ENCODE measurements around the gene ATP8B2. TPM values are rescaled to one million over a fixed set of nuclear protein-coding genes. Genes with fewer than 3 reads are reported as not detected.
A peak's percentile ranks its signal among the peaks of the same experiment; 100 is the strongest.
"Not testable (repeated sequence)": the region's sequence is repeated elsewhere in the genome, so short reads cannot be mapped to it uniquely, and the experiment has no call there.

The ATP8B2 gene
- total RNA-seq, 2 experiments from 2014 or later: 46.3 to 67.3 TPM

- H3K4me3 Mint-ChIP-seq: peak overlapping the region; percentile 77
- peak overlapping the region; percentile 72 for H3K27ac Mint-ChIP-seq
- no peaks in the 10 kb centered on the region for H3K27me3 Mint-ChIP-seq
- peak; percentile 79 for ATAC-seq
- no peaks in the 10 kb centered on the region for H3K9me3 Mint-ChIP-seq (ENCODE audit: low read depth)
- CTCF ChIA-PET: interaction anchor here (0.7 to 15.3 kb wide), 7 partner anchors 8 to 171 kb away, joined by 3 to 292 read pairs (median 4); no protein-coding TSS in a partner anchor
- peaks cover 57% of the 10 kb centered on the region for H3K4me1 Mint-ChIP-seq
- peaks cover 27% of the 10 kb centered on the region for H3K36me3 Mint-ChIP-seq
- DNase-seq: peak; percentile 92
Observed at GRCh38 chr1:154328318-154329151, 3.2 kb downstream of the ATP8B2 start.

GRCh38 chr1:154329152-154329521 lies 3.8 kb downstream of the ATP8B2 start:
- H3K4me3 Mint-ChIP-seq: peak overlapping the region; percentile 56

GRCh38 chr1:154329551-154330131 lies 4.3 kb downstream of the ATP8B2 start:
- H3K36me3 Mint-ChIP-seq: peaks cover 32% of the 10 kb centered on the region
- H3K4me3 Mint-ChIP-seq: peak overlapping the region; percentile 56
- H3K9me3 Mint-ChIP-seq (ENCODE audit: low read depth): no peaks in the 10 kb centered on the region
- ATAC-seq (no peak), DNase-seq (peak; percentile 43)
- peaks cover 60% of the 10 kb centered on the region for H3K4me1 Mint-ChIP-seq
- CTCF ChIA-PET: interaction anchor here (0.6 to 15.3 kb wide), 5 partner anchors 17 to 162 kb away, joined by 3 to 292 read pairs (median 3); no protein-coding TSS in a partner anchor
- H3K27ac Mint-ChIP-seq: peak overlapping the region; percentile 79
- H3K27me3 Mint-ChIP-seq: no peaks in the 10 kb centered on the region

More at GRCh38 chr1:154329152-154329521, 3.8 kb downstream of the ATP8B2 start:
- CTCF ChIA-PET: interaction anchor here (0.6 to 15.3 kb wide), 5 partner anchors 18 to 162 kb away, joined by 3 to 292 read pairs (median 3); no protein-coding TSS in a partner anchor
- Mint-ChIP-seq H3K27me3 (no peaks in the 10 kb centered on the region), H3K9me3 (ENCODE audit: low read depth) (no peaks in the 10 kb centered on the region), H3K4me1 (peaks cover 60% of the 10 kb centered on the region), H3K27ac (peak overlapping the region; percentile 79), H3K36me3 (peaks cover 31% of the 10 kb centered on the region)
- ATAC-seq (no peak), DNase-seq (no peak)

GRCh38 chr1:154330669-154331068 lies 5.3 kb downstream of the ATP8B2 start:
- DNase-seq (no peak), ATAC-seq (no peak)
- peaks cover 68% of the 10 kb centered on the region for H3K4me1 Mint-ChIP-seq
- H3K27me3 Mint-ChIP-seq: no peaks in the 10 kb centered on the region
- H3K9me3 Mint-ChIP-seq (ENCODE audit: low read depth): no peaks in the 10 kb centered on the region
- peaks cover 36% of the 10 kb centered on the region for H3K36me3 Mint-ChIP-seq
- peak overlapping the region; percentile 28 for H3K4me3 Mint-ChIP-seq
- peak overlapping the region; percentile 79 for H3K27ac Mint-ChIP-seq
- CTCF ChIA-PET: interaction anchor here (1.5 to 15.3 kb wide), 2 partner anchors 16 to 53 kb away, joined by 3 to 292 read pairs; no protein-coding TSS in a partner anchor

GRCh38 chr1:154334079-154335024 lies 9.0 kb downstream of the ATP8B2 start:
- no peaks in the 10 kb centered on the region for H3K27me3 Mint-ChIP-seq
- H3K9me3 Mint-ChIP-seq (ENCODE audit: low read depth): no peaks in the 10 kb centered on the region
- ATAC-seq (no peak), DNase-seq (no peak)
- CTCF ChIA-PET: interaction anchor here (0.6 to 15.3 kb wide), 44 partner anchors 10 to 388 kb away, joined by 3 to 292 read pairs (median 4); partner anchors contain the start of genes AQP10, ATP8B2, DENND4B and HAX1
- peaks cover 62% of the 10 kb centered on the region for H3K4me1 Mint-ChIP-seq
- no peak overlapping the region for H3K4me3 Mint-ChIP-seq
- peaks cover 56% of the 10 kb centered on the region for H3K36me3 Mint-ChIP-seq
- peak overlapping the region; percentile 78 for H3K27ac Mint-ChIP-seq

GRCh38 chr1:154335025-154335714 lies 9.8 kb downstream of the ATP8B2 start:
- peaks cover 60% of the 10 kb centered on the region for H3K36me3 Mint-ChIP-seq
- H3K27me3 Mint-ChIP-seq: no peaks in the 10 kb centered on the region
- DNase-seq (peak; percentile 95), ATAC-seq (peak; percentile 90)
- CTCF ChIA-PET: interaction anchor here (0.6 to 15.3 kb wide), 46 partner anchors 11 to 755 kb away, joined by 3 to 292 read pairs (median 4); partner anchors contain the start of genes AQP10, ATP8B2, DENND4B and HAX1
- peak overlapping the region; percentile 12 for H3K4me3 Mint-ChIP-seq
- peak overlapping the region; percentile 78 for H3K27ac Mint-ChIP-seq
- H3K4me1 Mint-ChIP-seq: peaks cover 57% of the 10 kb centered on the region
- H3K9me3 Mint-ChIP-seq (ENCODE audit: low read depth): no peaks in the 10 kb centered on the region

- ATAC-seq: peak; percentile 32
- H3K27me3 Mint-ChIP-seq: no peaks in the 10 kb centered on the region
- H3K4me3 Mint-ChIP-seq: peak overlapping the region; percentile 66
- peak overlapping the region; percentile 78 for H3K27ac Mint-ChIP-seq
- peak; percentile 41 for DNase-seq
- CTCF ChIA-PET: interaction anchor here (0.8 to 15.3 kb wide), 6 partner anchors 10 to 209 kb away, joined by 3 to 292 read pairs (median 14); partner anchors contain the start of genes AQP10, ATP8B2 and HAX1
- no peaks in the 10 kb centered on the region for H3K9me3 Mint-ChIP-seq (ENCODE audit: low read depth)
- peaks cover 61% of the 10 kb centered on the region for H3K4me1 Mint-ChIP-seq
- H3K36me3 Mint-ChIP-seq: peaks cover 63% of the 10 kb centered on the region
Observed at GRCh38 chr1:154337253-154337894, 12.0 kb downstream of the ATP8B2 start.

GRCh38 chr1:154338875-154339274 lies 13.6 kb downstream of the ATP8B2 start:
- H3K27ac Mint-ChIP-seq: no peak overlapping the region
- ATAC-seq: no peak

GRCh38 chr1:154341366-154341765 lies 16.0 kb downstream of the ATP8B2 start:
- not testable (repeated sequence) for H3K9me3 Mint-ChIP-seq (ENCODE audit: low read depth); H3K27me3 Mint-ChIP-seq; ATAC-seq; H3K27ac Mint-ChIP-seq; H3K4me3 Mint-ChIP-seq; DNase-seq
- Mint-ChIP-seq H3K4me1 (peaks cover 79% of the 10 kb centered on the region), H3K36me3 (peaks cover 76% of the 10 kb centered on the region)
- CTCF ChIA-PET: interaction anchor here (16.1 kb wide), 1 partner anchor 10 kb away, joined by 292 read pairs; the partner anchor contains the start of gene ATP8B2

More at GRCh38 chr1:154338875-154339274, 13.6 kb downstream of the ATP8B2 start:
- Mint-ChIP-seq H3K36me3 (peaks cover 67% of the 10 kb centered on the region), H3K9me3 (ENCODE audit: low read depth) (no peaks in the 10 kb centered on the region), H3K4me1 (peaks cover 74% of the 10 kb centered on the region), H3K27me3 (no peaks in the 10 kb centered on the region), H3K4me3 (no peak overlapping the region)
- CTCF ChIA-PET: interaction anchor here (4.7 to 16.1 kb wide), 3 partner anchors 8 to 14 kb away, joined by 134 to 292 read pairs (median 292); partner anchors contain the start of genes AQP10 and ATP8B2
- no peak for DNase-seq

- CTCF ChIA-PET: interaction anchor here (0.9 to 16.1 kb wide), 2 partner anchors 11 to 25 kb away, joined by 3 to 292 read pairs; partner anchors contain the start of gene ATP8B2
- Mint-ChIP-seq H3K4me3 (peak overlapping the region; percentile 57), H3K27ac (peak overlapping the region; percentile 87), H3K4me1 (peaks cover 82% of the 10 kb centered on the region), H3K36me3 (peaks cover 79% of the 10 kb centered on the region), H3K9me3 (ENCODE audit: low read depth) (no peaks in the 10 kb centered on the region), H3K27me3 (no peaks in the 10 kb centered on the region)
- ATAC-seq: no peak
- peak; percentile 41 for DNase-seq
Observed at GRCh38 chr1:154342132-154342531, 16.8 kb downstream of the ATP8B2 start.

- Mint-ChIP-seq H3K4me1 (peaks cover 76% of the 10 kb centered on the region), H3K4me3 (peak overlapping the region; percentile 57), H3K9me3 (ENCODE audit: low read depth) (no peaks in the 10 kb centered on the region), H3K36me3 (peaks cover 76% of the 10 kb centered on the region), H3K27ac (peak overlapping the region; percentile 87), H3K27me3 (no peaks in the 10 kb centered on the region)
- ATAC-seq (peak; percentile 96), DNase-seq (peak; percentile 93)
- CTCF ChIA-PET: interaction anchor here (0.7 to 16.1 kb wide), 9 partner anchors 10 to 204 kb away, joined by 3 to 292 read pairs (median 3); partner anchors contain the start of genes ATP8B2 and HAX1
Observed at GRCh38 chr1:154342836-154343472, 17.6 kb downstream of the ATP8B2 start.
